Keratinocyte (primary cell): ENCODE data around the gene PDE1A. TPM values are rescaled to one million over a fixed set of nuclear protein-coding genes. Genes with fewer than 3 reads are reported as not detected.

Experiments used
- DNase-seq: peaks from one replicate; pipeline ENCODE4 v3.0.0-alpha.2; 2011; ENCODE audit warnings: low read depth, missing footprints, low spot score
- FAIRE-seq: peaks from 2 replicates; lab custom pipeline; 2011; peaks lifted over from hg19 to GRCh38; lab: Jason Lieb, UNC
- H2AFZ ChIP-seq: 2 replicates; pipeline ENCODE4 v1.6.0; 2012; ENCODE audit warnings: low read length, control low read depth, inconsistent platforms; ENCODE audit not compliant: control insufficient read depth
- H3K27ac ChIP-seq: 2 replicates; pipeline ENCODE4 v1.5.1; 2011; ENCODE audit warnings: low read length; ENCODE audit not compliant: control insufficient read depth, insufficient read depth
- H3K27me3 ChIP-seq: 3 replicates; pipeline ENCODE4 v1.6.0; 2011; ENCODE audit warnings: low read length; ENCODE audit not compliant: control insufficient read depth, insufficient read depth; ENCODE audit errors: extremely low read depth
- H3K36me3 ChIP-seq, 2 experiments: 2 replicates in 1 of 2; 3 replicates in 1 of 2; pipeline ENCODE4 v1.5.1; 2011; ENCODE audit warnings: low read length in 2 of 2, mild to moderate bottlenecking in 1 of 2; ENCODE audit not compliant: control insufficient read depth in 2 of 2, insufficient read depth in 2 of 2; ENCODE audit errors: extremely low read depth in 1 of 2
- H3K4me1 ChIP-seq: 3 replicates; pipeline ENCODE4 v1.5.1; 2011; ENCODE audit warnings: low read length; ENCODE audit not compliant: control insufficient read depth, insufficient read depth; ENCODE audit errors: extremely low read depth
- H3K4me2 ChIP-seq: 3 replicates; pipeline ENCODE4 v1.6.0; 2011; ENCODE audit warnings: low read depth, low read length; ENCODE audit not compliant: control insufficient read depth, insufficient read depth; ENCODE audit errors: extremely low read depth
- H3K4me3 ChIP-seq, 3 experiments: fragments of 200-600 bp in 1 of 3; sonication (generic) in 1 of 3; 2 replicates in 2 of 3; 3 replicates in 1 of 3; pipeline ENCODE4 v1.5.1; 2011 to 2016; ENCODE audit warnings: low read length in 3 of 3, mild to moderate bottlenecking in 3 of 3, control low read depth in 2 of 3, inconsistent platforms in 1 of 3, low read depth in 1 of 3, mixed read lengths in 1 of 3, mixed run types in 1 of 3, moderate library complexity in 1 of 3; ENCODE audit not compliant: control insufficient read depth in 2 of 3, insufficient read depth in 2 of 3; ENCODE audit errors: extremely low read depth in 1 of 3
- H3K79me2 ChIP-seq: 2 replicates; pipeline ENCODE4 v1.6.0; 2012; ENCODE audit warnings: low read length; ENCODE audit not compliant: control insufficient read depth, insufficient read depth
- H3K9ac ChIP-seq: 3 replicates; pipeline ENCODE4 v1.6.0; 2011; ENCODE audit warnings: low read length; ENCODE audit not compliant: control insufficient read depth, insufficient read depth; ENCODE audit errors: extremely low read depth
- H3K9me1 ChIP-seq: 3 replicates; pipeline ENCODE4 v1.6.0; 2011; ENCODE audit warnings: low read length; ENCODE audit not compliant: control insufficient read depth, insufficient read depth; ENCODE audit errors: extremely low read depth
- H3K9me3 ChIP-seq: 2 replicates; pipeline ENCODE4 v1.5.1; 2012; ENCODE audit warnings: low read depth, low read length; ENCODE audit not compliant: control insufficient read depth
- H4K20me1 ChIP-seq: 3 replicates; pipeline ENCODE4 v1.6.0; 2011; ENCODE audit warnings: low read length; ENCODE audit not compliant: control insufficient read depth, insufficient read depth; ENCODE audit errors: extremely low read depth
- CTCF ChIP-seq, 3 experiments: IDR thresholded peaks in 1 of 3; conservative IDR thresholded peaks in 1 of 3; optimal IDR thresholded peaks in 1 of 3; 2 replicates in 2 of 3; 3 replicates in 1 of 3; pipeline versions ENCODE3 to v1.5.1; 2011; ENCODE audit warnings: low read length in 3 of 3, mild to moderate bottlenecking in 3 of 3, moderate library complexity in 2 of 3, control low read depth in 1 of 3, inconsistent platforms in 1 of 3; ENCODE audit not compliant: insufficient read depth in 2 of 3; ENCODE audit errors: extremely low read depth in 1 of 3
- EZH2 ChIP-seq: IDR thresholded peaks from one replicate; pipeline ENCODE4 v1.6.1; 2012; ENCODE audit warnings: inconsistent platforms, mild to moderate bottlenecking, low read length, moderate library complexity
- dilution Hi-C: fragments of 300-500 bp; cut with MboI; formaldehyde crosslinking; loops from one replicate; pipeline ENCODE4 v1.7.0; 2020; ENCODE audit warnings: low sequenced_read_pairs; ENCODE audit not compliant: extremely low pct_ligation_motif_present
- polyA plus RNA-seq, 5 experiments: library from polyadenylated mRNA; depleted of rRNA in 3 of 5; stranded (reverse) in 3 of 5; stranded (forward) in 1 of 5; unstranded in 1 of 5; fragments of >200 nt; gene quantifications; 1 replicate in 1 of 5; 2 replicates in 3 of 5; 3 replicates in 1 of 5; pipeline versions ENCODE4 v1.2.1 to v1.2.3, GENCODE V29; 2011 to 2012; ENCODE audit warnings: missing spikeins in 2 of 5, low read depth in 1 of 5, low replicate concordance in 1 of 5

PDE1A gene
- polyA plus RNA-seq, 1 donor (not counting 4 experiments of a cell fraction or from before 2014, with no cell fraction given) = 0.10 TPM

DNA sequence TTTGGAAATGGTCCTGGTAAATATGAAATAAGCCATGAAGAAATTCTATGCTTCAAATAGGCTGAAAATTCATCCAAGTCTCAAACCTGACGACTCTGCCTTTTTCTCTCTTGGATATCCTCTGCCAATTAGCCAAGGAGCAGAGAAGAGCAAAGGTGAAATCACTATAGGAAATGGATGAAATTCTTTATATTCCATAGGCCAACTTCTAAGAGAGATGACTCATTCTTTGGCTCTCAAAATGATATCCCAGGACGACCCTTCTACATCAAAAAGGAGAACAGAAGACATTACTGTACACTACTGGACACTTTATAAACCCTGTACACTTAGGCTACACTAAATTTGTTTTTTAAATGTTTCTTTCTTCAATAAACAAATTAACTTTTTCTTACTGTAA is 22.7 kb downstream of the PDE1A start:
- Histone ChIP-seq H2AFZ (no peak overlapping the region), H3K4me2 (no peak overlapping the region), H3K79me2 (no peaks in the 10 kb centered on the region), H3K9me3 (no peaks in the 10 kb centered on the region), H3K9me1 (no peaks in the 10 kb centered on the region), H3K9ac (no peak overlapping the region), H3K27me3 (no peaks in the 10 kb centered on the region), H3K27ac (no peak overlapping the region), H3K36me3 (no peaks in the 10 kb centered on the region), H3K4me3 (no peak overlapping the region), H3K4me1 (no peaks in the 10 kb centered on the region), H4K20me1 (no peaks in the 10 kb centered on the region)
- TF ChIP-seq CTCF (optimal IDR thresholded peaks at IDR 0.05 in 1 of 3, IDR thresholded peaks at IDR 0.05 in 1 of 3, conservative IDR thresholded peaks at IDR 0.05 in 1 of 3; ENCODE audit: extremely low read depth in 1 of 3, insufficient read depth in 2 of 3, low read length in 3 of 3) (no peak), EZH2 (no peak)
- dilution Hi-C loops = no loop called here
- FAIRE-seq (no peak), DNase-seq (no peak)

GRCh38 chr2:182393270-182393760 is 33.5 kb downstream of the PDE1A start:
- no peaks in the 10 kb centered on the region for H3K36me3 ChIP-seq
- no peak for TF ChIP-seq CTCF (optimal IDR thresholded peaks at IDR 0.05 in 1 of 3, IDR thresholded peaks at IDR 0.05 in 1 of 3, conservative IDR thresholded peaks at IDR 0.05 in 1 of 3; ENCODE audit: extremely low read depth in 1 of 3, insufficient read depth in 2 of 3, low read length in 3 of 3)
- no peak for TF ChIP-seq EZH2
- H3K79me2 ChIP-seq = no peaks in the 10 kb centered on the region
- dilution Hi-C loops = no loop called here
- no peaks in the 10 kb centered on the region for H3K27me3 ChIP-seq
- DNase-seq (no peak), FAIRE-seq (no peak)
- H3K4me3 ChIP-seq = no peak overlapping the region
- H2AFZ ChIP-seq = no peak overlapping the region
- no peaks in the 10 kb centered on the region for H3K4me1 ChIP-seq
- no peak overlapping the region for H3K4me2 ChIP-seq
- no peak overlapping the region for H3K27ac ChIP-seq
- H3K9me1 ChIP-seq = no peaks in the 10 kb centered on the region
- no peaks in the 10 kb centered on the region for H3K9me3 ChIP-seq
- H3K9ac ChIP-seq = no peak overlapping the region
- H4K20me1 ChIP-seq = no peaks in the 10 kb centered on the region
